ENCODE measurements around the gene CTLA4. TPM values are rescaled to one million over a fixed set of nuclear protein-coding genes. Genes with fewer than 3 reads are reported as not detected.

The CTLA4 gene
- total RNA-seq, 4 donors from 2014 or later, result 0.88 to 2.5 (median 2.1) TPM; not detected in 1

- TF ChIP-seq, protein P1, sequence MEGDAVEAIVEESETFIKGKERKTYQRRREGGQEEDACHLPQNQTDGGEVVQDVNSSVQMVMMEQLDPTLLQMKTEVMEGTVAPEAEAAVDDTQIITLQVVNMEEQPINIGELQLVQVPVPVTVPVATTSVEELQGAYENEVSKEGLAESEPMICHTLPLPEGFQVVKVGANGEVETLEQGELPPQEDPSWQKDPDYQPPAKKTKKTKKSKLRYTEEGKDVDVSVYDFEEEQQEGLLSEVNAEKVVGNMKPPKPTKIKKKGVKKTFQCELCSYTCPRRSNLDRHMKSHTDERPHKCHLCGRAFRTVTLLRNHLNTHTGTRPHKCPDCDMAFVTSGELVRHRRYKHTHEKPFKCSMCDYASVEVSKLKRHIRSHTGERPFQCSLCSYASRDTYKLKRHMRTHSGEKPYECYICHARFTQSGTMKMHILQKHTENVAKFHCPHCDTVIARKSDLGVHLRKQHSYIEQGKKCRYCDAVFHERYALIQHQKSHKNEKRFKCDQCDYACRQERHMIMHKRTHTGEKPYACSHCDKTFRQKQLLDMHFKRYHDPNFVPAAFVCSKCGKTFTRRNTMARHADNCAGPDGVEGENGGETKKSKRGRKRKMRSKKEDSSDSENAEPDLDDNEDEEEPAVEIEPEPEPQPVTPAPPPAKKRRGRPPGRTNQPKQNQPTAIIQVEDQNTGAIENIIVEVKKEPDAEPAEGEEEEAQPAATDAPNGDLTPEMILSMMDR (IDR thresholded peaks at IDR 0.05; ENCODE audit: low read depth), result no peak
Measured at GRCh38 chr2:203824603-203825002, 43.0 kb upstream of the CTLA4 start.

GRCh38 chr2:203826704-203827103 lies 40.9 kb upstream of the CTLA4 start:
- TF ChIP-seq, protein P1 (IDR thresholded peaks at IDR 0.05; ENCODE audit: low read depth), result no peak

GRCh38 chr2:203830304-203831055 lies 37.1 kb upstream of the CTLA4 start:
- TF ChIP-seq, protein P1 (IDR thresholded peaks at IDR 0.05; ENCODE audit: low read depth), result no peak

DNA sequence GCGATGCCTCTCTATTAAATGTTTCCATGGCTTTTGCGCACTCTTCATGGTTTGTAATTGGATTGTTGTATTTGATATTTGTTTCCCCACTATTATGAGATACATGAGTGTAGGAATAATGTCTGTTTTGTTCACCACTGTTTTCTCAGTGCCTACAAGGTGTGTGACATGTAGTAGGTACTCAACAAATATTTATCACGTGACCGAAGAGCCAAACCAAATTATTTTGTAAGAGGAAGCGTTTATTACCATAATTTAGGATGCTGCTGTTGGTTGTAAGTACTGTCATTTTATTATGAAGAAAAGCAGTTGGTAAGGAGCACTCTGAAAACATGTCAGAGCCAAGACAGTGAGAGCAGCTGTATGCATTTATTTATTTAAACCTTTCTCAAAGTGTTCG lies 32.2 kb upstream of the CTLA4 start:
- TF ChIP-seq, protein P1 (IDR thresholded peaks at IDR 0.05; ENCODE audit: low read depth), result no peak

DNA sequence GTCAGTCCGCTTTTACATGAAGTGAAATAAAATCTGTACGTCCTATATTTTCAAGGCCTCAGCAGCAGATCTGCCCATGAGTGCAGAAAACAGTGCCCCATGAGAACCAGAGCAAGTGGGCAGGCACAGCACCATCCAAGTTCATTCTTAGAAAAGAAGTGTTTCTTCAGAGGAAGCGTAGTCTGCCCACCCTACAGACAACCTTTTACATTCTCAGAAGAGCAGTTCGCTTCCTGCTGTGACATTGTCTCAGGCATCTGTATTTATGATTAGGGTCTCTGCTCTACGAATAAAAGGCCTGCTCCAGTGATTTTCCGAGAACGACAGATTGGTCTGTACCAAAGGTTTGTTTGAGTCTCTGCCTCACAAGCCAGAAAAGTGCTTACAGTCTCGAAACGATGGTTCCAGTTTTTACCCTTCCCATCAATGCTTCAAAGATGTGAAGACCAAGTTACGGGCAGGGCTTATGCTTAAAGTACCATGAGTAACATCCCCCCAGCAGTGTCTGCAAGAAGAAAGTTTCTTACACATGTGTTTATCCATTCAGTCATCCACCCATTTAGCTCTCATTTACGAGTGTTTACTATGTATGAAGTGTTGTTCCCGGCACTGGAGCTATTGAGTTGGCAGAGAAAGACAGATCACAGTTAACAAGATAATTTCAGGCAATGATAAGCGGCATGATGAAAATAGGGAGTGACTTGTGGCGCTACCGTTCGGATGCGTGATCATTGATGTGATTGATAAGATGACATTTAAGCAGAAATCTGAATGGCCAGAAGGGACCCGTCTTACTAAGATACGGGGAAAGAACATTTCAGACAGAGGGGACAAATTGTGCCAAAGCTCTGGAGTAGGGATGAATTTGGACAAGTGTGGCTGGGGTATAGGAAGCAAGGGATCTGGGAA lies 31.4 kb upstream of the CTLA4 start:
- TF ChIP-seq, protein P1 (IDR thresholded peaks at IDR 0.05; ENCODE audit: low read depth), result no peak

- TF ChIP-seq, protein P1 (IDR thresholded peaks at IDR 0.05; ENCODE audit: low read depth), result no peak
Measured at GRCh38 chr2:203840655-203841205, 26.8 kb upstream of the CTLA4 start.

DNA sequence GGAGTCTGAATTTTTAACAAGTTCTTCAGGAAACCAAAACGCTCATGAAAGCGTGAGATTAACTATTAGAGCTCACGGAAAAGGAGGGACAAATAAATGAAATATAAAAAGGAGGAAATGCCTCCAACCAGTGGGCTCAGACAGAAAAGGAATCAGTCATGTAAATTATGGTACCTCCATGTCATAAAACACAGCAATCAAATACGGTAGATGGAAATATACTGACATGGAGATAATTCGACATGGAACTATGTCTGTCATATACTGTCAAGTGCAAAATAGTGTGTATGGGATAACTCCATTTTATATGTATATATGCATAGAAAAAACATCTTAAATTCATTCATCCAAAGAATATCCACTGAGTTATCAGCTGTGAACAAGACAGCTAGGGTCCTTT lies 25.9 kb upstream of the CTLA4 start:
- TF ChIP-seq, protein P1 (IDR thresholded peaks at IDR 0.05; ENCODE audit: low read depth), result no peak

Data from subcutaneous adipose tissue (tissue), 4 donors.